NCI-H1417 (cell line): ENCODE measurements around the gene SRP72.

Experiments used
- DNase-seq, 3 experiments: peaks; one replicate each; lab custom pipeline; 2025; lab: John Stamatoyannopoulos, UW

Gene SRP72

DNA sequence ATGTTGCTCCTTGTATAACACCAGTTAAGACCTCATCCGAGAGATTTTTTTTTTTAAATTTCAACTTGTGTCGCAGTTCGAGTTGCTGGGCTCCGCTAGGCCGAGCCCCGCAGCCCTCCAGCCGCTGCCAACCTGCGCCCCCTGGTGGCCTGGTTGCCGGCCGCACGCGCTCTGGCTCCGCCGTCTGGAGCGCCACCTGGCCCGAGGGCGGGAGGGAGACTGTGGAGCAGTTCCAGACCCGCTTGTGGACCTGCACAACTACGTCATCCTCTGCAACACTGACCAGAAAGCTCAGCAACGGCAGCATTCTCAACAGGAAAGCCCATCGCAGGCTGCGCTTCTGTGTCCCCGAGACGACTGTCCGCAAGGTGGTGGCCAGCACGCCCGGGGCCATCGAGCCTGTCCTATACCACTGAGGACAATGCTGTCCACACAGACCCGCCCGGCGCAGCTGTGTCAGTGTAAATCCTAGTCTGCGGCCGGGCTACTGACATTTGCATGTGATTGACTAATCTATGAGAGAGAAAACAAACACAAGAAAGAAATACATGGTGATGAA lies 77.2 kb downstream of the SRP72 start:
- peak; percentile 70 to 86 (median 80) for DNase-seq

DNA sequence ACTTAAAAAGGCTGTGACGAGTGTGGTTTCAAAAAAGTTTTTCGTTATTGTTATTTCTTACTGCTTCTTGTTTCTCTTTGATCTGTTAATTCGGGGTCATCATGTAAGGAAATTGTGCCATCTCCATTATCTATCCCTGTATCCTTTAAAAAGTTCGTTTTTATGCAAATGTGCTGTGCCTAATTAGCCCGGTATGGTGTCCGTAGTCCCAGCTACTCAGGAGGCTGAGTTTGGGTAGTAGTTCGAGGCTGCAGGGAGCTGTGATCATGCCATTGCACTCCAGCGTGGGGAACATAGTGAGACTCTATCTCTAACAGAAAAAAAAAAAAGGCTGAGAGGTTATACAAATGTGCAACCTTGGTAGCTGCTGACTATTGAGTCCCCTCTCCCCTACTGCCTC lies 83.2 kb downstream of the SRP72 start:
- no peak for DNase-seq

DNA sequence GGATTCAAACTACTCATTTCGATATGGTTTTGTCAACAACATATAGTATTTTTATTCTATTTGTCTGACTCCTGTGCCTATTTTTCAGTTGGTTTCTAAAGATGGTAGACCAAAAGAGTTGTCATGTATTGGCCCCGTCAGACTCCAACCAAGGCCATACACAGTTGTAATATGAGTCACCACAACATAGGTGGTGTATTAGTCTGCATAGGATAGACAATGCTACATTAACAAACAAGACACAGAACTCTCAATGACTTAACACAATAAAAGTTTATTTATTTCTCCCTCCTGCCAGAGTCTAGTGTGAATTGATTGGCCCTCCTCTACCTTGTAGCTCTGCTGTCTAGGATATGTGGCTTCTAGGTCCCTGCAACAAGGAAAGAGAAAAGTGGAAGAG lies 84.1 kb downstream of the SRP72 start:
- DNase-seq, result no peak

DNA sequence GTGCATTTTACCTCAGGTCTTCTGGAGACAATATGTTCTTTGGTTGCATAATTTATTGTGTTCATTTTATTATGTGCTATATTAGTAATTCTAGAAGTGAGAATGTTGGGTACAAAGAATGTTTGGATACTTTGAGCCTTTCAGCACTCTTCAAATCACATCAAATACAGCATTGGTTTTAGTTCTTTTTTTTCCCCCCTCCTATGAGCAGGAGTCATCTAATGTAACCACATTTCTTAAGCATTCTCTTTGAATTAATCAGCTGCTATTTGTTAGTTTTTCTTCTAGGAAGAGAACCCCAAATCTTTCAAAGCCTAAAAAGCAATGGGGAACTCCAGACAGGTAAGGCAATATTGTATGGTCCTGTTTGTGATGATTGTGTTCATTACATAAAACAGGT lies 84.9 kb downstream of the SRP72 start:
- no peak for DNase-seq
